AG10803 (cell line): ENCODE measurements around the gene DDT.
"Not testable (repeated sequence)": the region's sequence is repeated elsewhere in the genome, so short reads cannot be mapped to it uniquely, and the experiment has no call there.

Source experiments
- DNase-seq: peaks from one replicate; pipeline ENCODE4 v3.0.0; 2010; ENCODE audit warnings: low read depth
- H3K4me3 ChIP-seq: 2 replicates; pipeline ENCODE4 v1.5.1; 2011; ENCODE audit warnings: mild to moderate bottlenecking, low read length, control low read depth
- TF ChIP-seq, protein P1 (sequence below): conservative IDR thresholded peaks from 2 replicates; pipeline ENCODE4 v1.5.1; 2011; ENCODE audit warnings: mild to moderate bottlenecking, low read length, control low read depth, inconsistent platforms

Gene DDT

DNA sequence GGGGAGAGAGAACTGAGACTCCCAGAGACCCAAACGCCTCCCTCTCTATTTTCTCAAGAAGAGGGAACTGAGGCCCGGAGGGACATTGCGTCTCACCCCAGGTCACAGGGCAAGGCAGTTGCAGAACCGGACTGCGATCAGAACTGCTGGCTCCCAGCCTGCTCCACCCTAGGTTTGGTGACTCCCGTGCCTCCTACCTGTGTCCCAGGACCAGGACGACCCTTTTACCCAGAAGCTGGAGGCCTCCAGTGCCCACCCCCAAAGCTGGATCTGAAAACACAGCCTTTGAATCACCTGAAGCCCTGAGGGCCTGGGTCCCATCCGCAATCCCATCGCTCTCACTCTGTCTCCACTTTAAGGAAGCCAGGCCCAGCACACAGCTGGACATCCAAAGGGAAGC lies 29.6 kb upstream of the DDT start:
- DNase-seq: no peak
- H3K4me3 ChIP-seq: no peak overlapping the region
- TF ChIP-seq, protein P1, sequence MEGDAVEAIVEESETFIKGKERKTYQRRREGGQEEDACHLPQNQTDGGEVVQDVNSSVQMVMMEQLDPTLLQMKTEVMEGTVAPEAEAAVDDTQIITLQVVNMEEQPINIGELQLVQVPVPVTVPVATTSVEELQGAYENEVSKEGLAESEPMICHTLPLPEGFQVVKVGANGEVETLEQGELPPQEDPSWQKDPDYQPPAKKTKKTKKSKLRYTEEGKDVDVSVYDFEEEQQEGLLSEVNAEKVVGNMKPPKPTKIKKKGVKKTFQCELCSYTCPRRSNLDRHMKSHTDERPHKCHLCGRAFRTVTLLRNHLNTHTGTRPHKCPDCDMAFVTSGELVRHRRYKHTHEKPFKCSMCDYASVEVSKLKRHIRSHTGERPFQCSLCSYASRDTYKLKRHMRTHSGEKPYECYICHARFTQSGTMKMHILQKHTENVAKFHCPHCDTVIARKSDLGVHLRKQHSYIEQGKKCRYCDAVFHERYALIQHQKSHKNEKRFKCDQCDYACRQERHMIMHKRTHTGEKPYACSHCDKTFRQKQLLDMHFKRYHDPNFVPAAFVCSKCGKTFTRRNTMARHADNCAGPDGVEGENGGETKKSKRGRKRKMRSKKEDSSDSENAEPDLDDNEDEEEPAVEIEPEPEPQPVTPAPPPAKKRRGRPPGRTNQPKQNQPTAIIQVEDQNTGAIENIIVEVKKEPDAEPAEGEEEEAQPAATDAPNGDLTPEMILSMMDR: no peak

DNA sequence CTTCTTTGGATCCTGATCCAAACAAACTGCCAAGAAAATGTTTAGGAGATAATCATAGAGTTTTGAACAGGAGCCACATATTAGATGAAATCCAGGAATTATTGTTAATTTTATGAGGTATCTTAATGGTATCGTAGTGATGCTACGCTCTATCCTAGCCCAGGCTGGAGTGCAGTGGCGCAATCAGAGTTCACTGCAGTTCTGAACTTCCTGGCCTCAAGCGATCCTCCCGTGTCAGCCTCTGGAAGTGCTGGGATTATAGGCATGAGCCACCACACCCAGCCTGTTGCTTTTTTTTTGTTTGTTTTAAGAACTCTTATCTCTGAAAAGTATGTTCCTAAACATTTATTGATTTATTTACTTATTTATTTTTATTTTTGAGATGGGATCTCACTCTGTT lies 28.6 kb upstream of the DDT start:
- DNase-seq: no peak
- no peak overlapping the region for H3K4me3 ChIP-seq
- TF ChIP-seq, protein P1: no peak

DNA sequence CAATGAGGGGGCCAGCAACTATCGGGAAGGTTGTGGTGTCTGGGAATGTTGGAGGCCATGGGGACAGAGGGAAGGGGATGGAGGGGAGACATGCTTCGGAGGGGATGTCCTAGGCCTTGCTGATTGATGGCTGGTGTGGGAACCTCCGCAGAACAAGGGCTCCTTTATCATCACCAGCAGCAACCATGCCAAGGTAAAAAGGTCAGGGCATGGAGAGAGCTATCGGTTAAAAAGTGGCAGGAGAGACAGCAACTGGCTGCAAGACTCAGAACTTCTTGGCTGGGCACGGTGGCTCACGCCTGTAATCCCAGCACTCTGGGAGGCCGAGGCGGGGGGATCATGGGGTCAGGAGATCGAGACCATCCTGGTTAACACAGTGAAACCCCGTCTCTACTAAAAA lies 28.0 kb upstream of the DDT start:
- DNase-seq: no peak
- H3K4me3 ChIP-seq: no peak overlapping the region
- TF ChIP-seq, protein P1: no peak

DNA sequence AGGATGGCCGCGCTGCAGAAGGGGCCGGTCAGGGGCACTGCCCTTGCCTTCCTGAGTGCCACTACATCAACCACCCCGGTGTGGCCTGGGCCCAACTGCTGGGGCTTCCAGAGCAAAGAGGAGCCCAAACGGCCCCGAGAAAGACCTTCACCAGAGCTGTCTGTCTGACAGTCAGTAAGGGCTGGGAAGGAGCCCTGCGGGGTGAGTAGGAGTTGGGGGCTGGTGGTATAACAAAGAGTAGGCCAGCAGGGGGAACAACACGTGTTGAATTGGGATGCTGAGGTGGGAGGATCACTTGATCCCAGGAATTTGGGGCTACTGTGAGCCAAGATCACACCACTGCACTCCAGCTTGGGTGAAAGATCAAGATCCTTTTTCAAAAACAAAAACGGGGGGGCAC lies 27.1 kb upstream of the DDT start:
- TF ChIP-seq, protein P1: no peak
- DNase-seq: no peak

DNA sequence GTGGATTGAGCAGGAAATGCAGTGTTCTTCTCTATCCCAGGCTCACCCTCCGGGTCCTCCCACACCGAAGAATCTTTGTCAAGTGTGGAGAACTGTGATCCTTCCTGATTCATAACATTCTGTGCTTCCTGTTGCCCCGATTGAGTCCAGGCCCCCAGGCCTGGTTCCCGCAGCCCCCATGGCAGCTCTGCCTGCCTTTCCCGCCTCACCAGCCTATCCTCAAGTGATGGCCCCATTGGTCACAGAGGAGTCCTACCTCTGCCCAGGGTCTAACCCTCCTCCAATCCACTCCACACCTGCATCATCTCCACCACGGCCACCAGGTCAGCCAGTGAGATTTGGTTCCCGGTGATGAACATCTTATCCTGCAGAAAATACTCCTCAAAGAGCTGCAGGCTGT lies 25.5 kb upstream of the DDT start:
- not testable (repeated sequence) for DNase-seq, H3K4me3 ChIP-seq

More for the DNA sequence above, 27.1 kb upstream of the DDT start:
- no peak overlapping the region for H3K4me3 ChIP-seq

DNA sequence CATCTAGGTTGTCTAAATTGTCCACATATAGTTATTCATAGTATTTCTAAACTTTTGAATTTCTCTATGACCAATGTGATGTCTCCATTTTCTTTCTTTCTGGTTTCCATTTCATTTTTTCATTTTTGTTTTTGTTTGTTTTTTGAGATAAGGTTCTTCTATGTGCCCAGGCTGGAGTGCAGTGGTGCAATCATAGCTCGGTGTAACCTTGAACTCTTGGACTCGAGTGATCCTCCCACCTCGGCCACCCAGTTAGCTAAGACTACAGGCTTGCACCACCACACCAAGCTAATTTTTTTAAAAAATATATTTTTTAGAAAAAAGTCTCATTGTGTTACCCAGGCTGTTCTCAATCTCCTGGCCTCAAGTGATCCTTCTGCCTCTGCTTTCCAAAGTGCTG lies 22.9 kb upstream of the DDT start:
- no peak overlapping the region for H3K4me3 ChIP-seq
- no peak for DNase-seq
- TF ChIP-seq, protein P1: no peak

DNA sequence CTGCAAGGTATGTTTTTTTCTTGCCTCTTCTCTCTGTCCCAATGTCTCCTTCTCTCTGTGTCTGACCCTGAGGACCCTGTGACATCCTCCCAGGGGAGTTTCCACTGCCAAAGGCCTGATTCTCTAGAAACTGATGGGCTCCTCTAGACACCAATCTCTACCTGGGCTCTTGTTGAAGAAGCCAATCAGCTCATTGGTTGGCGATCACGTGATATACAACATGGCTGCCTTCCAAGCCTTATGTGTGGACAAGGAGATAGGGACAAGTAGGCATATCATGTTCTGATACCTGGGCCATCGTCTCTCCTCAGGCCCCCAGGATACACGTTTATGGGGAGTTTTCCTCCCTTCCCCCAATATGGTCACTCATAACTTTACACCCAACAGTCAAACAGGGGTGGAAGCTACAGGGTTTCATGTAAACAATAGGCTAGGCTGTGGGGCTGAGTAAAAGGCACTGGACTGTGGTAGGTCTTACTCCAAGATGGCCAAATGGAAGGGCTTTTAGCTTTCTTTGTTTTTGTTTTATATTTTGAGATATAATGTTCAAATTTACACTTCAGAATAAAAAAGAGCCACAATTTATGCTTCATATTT lies 19.4 kb upstream of the DDT start:
- not testable (repeated sequence) for H3K4me3 ChIP-seq, DNase-seq

DNA sequence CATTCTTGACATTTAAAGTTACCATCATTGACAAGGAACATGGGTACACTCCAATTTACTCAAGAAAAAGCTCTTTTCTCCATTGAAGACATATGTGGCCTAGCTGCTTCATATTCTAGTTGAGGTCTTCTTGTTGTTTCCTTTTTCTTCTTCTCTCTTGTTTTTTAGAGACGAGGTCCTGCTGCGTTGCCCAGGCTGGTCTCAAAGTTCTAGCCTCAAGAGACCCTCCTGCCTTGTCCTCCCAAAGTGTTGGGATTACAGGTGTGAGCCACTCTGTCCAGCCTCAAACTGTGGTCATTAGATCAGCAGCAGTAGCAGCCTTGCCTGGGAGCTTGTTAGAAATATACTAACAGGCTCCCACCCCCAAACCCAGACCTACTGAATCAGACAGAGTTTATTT lies 18.8 kb upstream of the DDT start:
- DNase-seq, H3K4me3 ChIP-seq: not testable (repeated sequence)

DNA sequence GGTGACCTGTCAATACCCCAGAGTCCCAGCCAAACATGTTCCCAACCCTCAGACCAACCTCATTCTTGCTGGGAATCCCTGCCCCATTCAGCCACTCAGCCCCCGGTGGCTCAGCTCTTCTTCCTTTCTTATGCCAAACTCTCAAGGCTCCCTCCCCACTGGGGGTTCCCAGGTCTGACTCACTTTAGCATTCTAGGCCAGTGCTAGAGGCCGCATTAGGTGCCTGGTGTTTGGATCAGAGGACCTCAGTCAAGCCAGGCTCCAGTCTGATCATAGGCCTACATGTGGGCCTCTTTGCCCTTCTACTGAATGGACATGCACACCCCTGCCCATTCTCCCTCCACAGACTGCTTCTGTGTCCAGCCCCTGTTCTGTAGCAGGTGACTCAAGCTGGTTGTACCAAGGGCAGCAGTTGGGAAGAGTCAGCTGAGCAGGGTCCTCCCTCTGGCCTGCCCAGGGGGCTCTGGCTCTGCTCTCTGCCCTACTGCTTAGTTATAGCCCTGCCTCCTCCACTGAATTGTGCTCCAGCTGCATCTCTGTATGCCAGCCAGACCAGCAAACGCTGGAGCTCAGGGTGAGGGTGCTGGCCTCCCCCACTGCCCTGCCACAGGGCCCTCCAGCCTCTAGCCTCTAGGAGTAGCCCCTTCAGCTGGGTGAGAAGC lies 15.5 kb upstream of the DDT start:
- not testable (repeated sequence) for DNase-seq, H3K4me3 ChIP-seq

DNA sequence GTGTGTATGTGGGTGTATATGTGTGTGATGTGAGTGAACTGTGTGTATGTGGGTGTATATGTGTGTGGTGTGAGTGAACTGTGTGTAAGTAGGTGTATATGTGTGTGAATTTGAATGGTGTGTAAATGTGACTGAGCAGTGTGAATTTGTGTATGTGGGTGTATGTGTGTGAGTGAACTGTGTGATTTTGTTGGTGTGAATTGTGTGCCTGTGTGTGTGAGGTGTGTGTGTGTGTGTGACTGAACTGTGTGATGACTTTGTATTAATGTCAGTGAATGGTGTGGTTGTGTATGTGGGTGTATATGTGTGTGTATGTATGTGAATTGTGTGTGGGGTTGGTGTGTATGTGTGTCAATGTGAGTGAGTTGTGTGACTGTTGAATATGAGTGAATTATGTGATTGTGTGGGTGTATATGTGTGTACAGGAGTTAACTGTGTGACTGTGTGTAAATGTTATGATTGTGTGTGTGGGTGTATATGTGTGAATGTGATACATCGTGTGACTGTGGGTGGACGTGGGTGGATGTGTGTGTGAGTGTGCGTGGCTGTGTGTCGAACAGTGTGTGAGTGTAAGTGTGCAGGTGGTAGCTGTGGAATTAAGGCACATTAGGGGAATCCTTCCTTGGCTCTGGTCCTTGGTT lies 12.4 kb upstream of the DDT start:
- DNase-seq, H3K4me3 ChIP-seq: not testable (repeated sequence)

DNA sequence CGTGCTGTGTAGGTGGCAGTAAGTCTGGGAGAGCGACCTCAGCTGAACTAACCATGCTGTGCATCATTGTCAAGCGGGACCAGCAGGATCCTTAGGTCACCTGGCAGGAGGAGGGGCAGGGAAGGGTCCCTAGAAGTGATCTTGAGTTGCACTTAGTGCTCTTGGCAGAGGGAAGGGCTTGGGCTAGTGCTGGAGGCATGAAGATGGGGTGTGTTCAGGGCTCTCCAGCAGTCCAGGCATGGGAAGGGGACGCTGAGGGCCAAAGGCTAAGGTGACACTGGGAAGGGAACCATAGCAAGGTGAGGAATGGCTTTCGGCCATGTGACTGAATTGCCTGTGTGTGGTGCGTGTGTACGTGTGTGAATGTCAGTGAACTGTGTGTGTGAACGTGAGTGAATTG lies 11.8 kb upstream of the DDT start:
- not testable (repeated sequence) for DNase-seq

More for the DNA sequence above, 11.8 kb upstream of the DDT start:
- H3K4me3 ChIP-seq: not testable (repeated sequence)
